MM.1S (cell line): Measurements from ENCODE around the gene ZNF507.
"Not testable (repeated sequence)": the region's sequence is repeated elsewhere in the genome, so short reads cannot be mapped to it uniquely, and the experiment has no call there.

ENCODE experiments used
- DNase-seq: peaks from one replicate; pipeline ENCODE4 v3.0.0-alpha.2; 2015
- H2AFZ ChIP-seq: fragments of 300-600 bp; sonication (generic); 2 replicates; pipeline ENCODE4 v1.6.0; 2016; ENCODE audit warnings: antibody characterized with exemption, low read length
- H3F3A ChIP-seq: fragments of 300-600 bp; sonication (generic); 2 replicates; pipeline ENCODE4 v1.6.1; 2016; ENCODE audit warnings: mild to moderate bottlenecking, antibody characterized with exemption, low read length, moderate library complexity, mixed read lengths; ENCODE audit not compliant: insufficient read depth
- H3K27ac ChIP-seq: fragments of 300-600 bp; sonication (generic); 2 replicates; pipeline ENCODE4 v1.5.1; 2016; ENCODE audit warnings: mild to moderate bottlenecking, low read length
- H3K27me3 ChIP-seq: fragments of 300-600 bp; sonication (generic); replicated peaks from 2 replicates; pipeline ENCODE4 v1.6.0; 2016; ENCODE audit warnings: low read length; ENCODE audit not compliant: insufficient read depth
- H3K36me3 ChIP-seq: fragments of 300-600 bp; sonication (generic); replicated peaks from 2 replicates; pipeline ENCODE4 v1.6.1; 2016; ENCODE audit warnings: mild to moderate bottlenecking, low read length, mixed read lengths; ENCODE audit not compliant: insufficient read depth
- H3K4me1 ChIP-seq: fragments of 300-600 bp; sonication (generic); 2 replicates; pipeline ENCODE4 v1.6.1; 2016; ENCODE audit warnings: low read length, mixed read lengths
- H3K4me2 ChIP-seq: fragments of 300-600 bp; sonication (generic); 2 replicates; pipeline ENCODE4 v1.6.0; 2016; ENCODE audit warnings: low read depth, low read length
- H3K4me3 ChIP-seq: fragments of 300-600 bp; sonication (generic); 2 replicates; pipeline ENCODE4 v1.5.1; 2016; ENCODE audit warnings: low read length, mixed read lengths
- H3K79me2 ChIP-seq: fragments of 300-600 bp; sonication (generic); 2 replicates; pipeline ENCODE4 v1.6.1; 2016; ENCODE audit warnings: mixed run types, low read length, mixed read lengths
- H3K9ac ChIP-seq: fragments of 300-600 bp; sonication (generic); 2 replicates; pipeline ENCODE4 v1.6.1; 2016; ENCODE audit warnings: low read length, mixed read lengths
- H3K9me2 ChIP-seq: fragments of 300-600 bp; sonication (generic); replicated peaks from 2 replicates; pipeline ENCODE4 v1.6.1; 2016; ENCODE audit warnings: mild to moderate bottlenecking, low read length, mixed read lengths; ENCODE audit not compliant: insufficient read depth
- H3K9me3 ChIP-seq: fragments of 300-600 bp; sonication (generic); replicated peaks from 2 replicates; pipeline ENCODE4 v1.6.1; 2016; ENCODE audit warnings: mild to moderate bottlenecking, low read length, mixed read lengths; ENCODE audit not compliant: insufficient read depth
- H4K20me1 ChIP-seq: fragments of 300-600 bp; sonication (generic); 2 replicates; pipeline ENCODE4 v1.6.1; 2016; ENCODE audit warnings: mild to moderate bottlenecking, low read length, moderate library complexity, mixed read lengths; ENCODE audit not compliant: insufficient read depth
- CTCF ChIP-seq: fragments of 300-600 bp; sonication (generic); IDR thresholded peaks from 2 replicates; pipeline ENCODE4 v1.5.1; 2016; ENCODE audit warnings: antibody characterized with exemption, low read length, mixed read lengths
- EZH2 ChIP-seq: fragments of 300-600 bp; sonication (generic); optimal IDR thresholded peaks from 2 replicates; pipeline ENCODE3; 2017; ENCODE audit warnings: low read depth, mild to moderate bottlenecking, antibody characterized with exemption, low read length, mixed read lengths
- EZH2phosphoT487 ChIP-seq: fragments of 300-600 bp; sonication (generic); IDR thresholded peaks from 2 replicates; pipeline ENCODE4 v1.6.1; 2018; ENCODE audit warnings: antibody characterized with exemption, low read length

ZNF507 gene

GRCh38 chr19:32377088-32377487 is 31.7 kb downstream of the ZNF507 start:
- not testable (repeated sequence) for H4K20me1 ChIP-seq, H2AFZ ChIP-seq, H3K4me2 ChIP-seq, H3K9ac ChIP-seq, H3K79me2 ChIP-seq, H3K9me2 ChIP-seq, H3K27ac ChIP-seq, H3K4me1 ChIP-seq, H3F3A ChIP-seq, H3K9me3 ChIP-seq, DNase-seq, H3K27me3 ChIP-seq, H3K4me3 ChIP-seq
- peak; percentile 20 for TF ChIP-seq CTCF
- peaks cover 12% of the 10 kb centered on the region for H3K36me3 ChIP-seq

- Histone ChIP-seq H3K4me2 (no peak overlapping the region), H2AFZ (no peak overlapping the region), H3K4me1 (no peaks in the 10 kb centered on the region), H3K27ac (no peak overlapping the region), H3K27me3 (no peaks in the 10 kb centered on the region), H3K9me3 (no peaks in the 10 kb centered on the region), H4K20me1 (no peaks in the 10 kb centered on the region), H3K36me3 (peaks cover 3% of the 10 kb centered on the region; the same call in 1 of the 2 replicates), H3K9me2 (no peaks in the 10 kb centered on the region), H3K4me3 (no peak overlapping the region), H3K79me2 (no peaks in the 10 kb centered on the region), H3K9ac (no peak overlapping the region), H3F3A (no peaks in the 10 kb centered on the region)
- DNase-seq = no peak
- no peak for TF ChIP-seq CTCF
Measured at GRCh38 chr19:32380269-32380668, 34.9 kb downstream of the ZNF507 start.

- H2AFZ ChIP-seq = no peak overlapping the region
- no peak overlapping the region for H3K9ac ChIP-seq
- no peak overlapping the region for H3K4me2 ChIP-seq
- no peaks in the 10 kb centered on the region for H3F3A ChIP-seq
- H3K36me3 ChIP-seq = no peaks in the 10 kb centered on the region; the same call in 1 of the 2 replicates
- no peaks in the 10 kb centered on the region for H3K9me3 ChIP-seq
- H3K9me2 ChIP-seq = no peaks in the 10 kb centered on the region
- no peaks in the 10 kb centered on the region for H3K4me1 ChIP-seq
- H3K27ac ChIP-seq = no peak overlapping the region
- H4K20me1 ChIP-seq = no peaks in the 10 kb centered on the region
- TF ChIP-seq CTCF = no peak
- TF ChIP-seq EZH2phosphoT487 = no peak
- no peak for TF ChIP-seq EZH2
- no peaks in the 10 kb centered on the region for H3K27me3 ChIP-seq
- H3K79me2 ChIP-seq = no peaks in the 10 kb centered on the region
- no peak overlapping the region for H3K4me3 ChIP-seq
- no peak for DNase-seq
Measured at GRCh38 chr19:32387701-32388392, 42.4 kb downstream of the ZNF507 start.
